ENCODE measurements around the gene DMAC1.

Gene DMAC1

DNA sequence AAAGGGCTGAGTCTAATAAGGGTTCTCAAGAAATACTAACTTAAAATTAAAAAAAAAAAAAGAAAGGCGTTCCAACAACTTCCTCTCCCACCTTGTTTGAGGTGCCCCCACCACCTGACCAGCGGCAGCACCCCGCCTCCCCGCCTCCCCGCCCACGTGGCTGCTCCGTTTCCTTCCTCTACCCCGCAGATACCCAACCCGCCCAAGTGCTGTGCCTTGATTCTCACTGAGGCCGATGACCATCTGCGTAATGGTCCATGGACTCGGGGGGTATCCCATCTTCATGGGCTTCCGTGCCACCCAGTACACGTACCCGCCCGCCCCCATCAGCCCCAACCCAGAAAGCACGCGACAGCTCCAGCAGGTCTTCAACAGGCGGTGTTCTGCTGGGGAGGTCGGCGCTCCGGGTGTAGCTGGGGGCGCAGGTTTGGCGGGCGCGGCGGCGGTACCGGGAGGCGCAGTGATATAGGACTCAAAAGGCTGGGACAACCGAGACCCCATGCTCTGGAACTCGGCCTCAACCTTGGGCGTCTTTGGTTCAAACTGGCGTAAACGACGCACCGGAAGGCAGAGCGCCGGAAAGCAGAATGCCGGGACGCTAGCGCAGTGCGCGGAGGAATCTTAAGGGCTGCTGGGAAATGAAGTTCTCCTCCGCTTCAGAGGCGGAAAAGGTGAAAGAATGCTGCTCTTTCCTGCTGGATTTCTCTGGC, at the start of gene DMAC1:
TSS of gene DMAC1 (minus strand) at position 545 of the 710 bp plus-strand sequence. CDS start at position 501, 44 bp downstream.
- no peak for DNase-seq (ENCODE audit: low read depth, low spot score)
- H3K27ac ChIP-seq = peak within 1 kb of the TSS; percentile 76

GRCh38 chr9:7849362-7849761, 49.8 kb upstream of the DMAC1 start:
- H3K27ac ChIP-seq = no peak overlapping the region
- no peak for DNase-seq (ENCODE audit: low read depth, low spot score)

DNA sequence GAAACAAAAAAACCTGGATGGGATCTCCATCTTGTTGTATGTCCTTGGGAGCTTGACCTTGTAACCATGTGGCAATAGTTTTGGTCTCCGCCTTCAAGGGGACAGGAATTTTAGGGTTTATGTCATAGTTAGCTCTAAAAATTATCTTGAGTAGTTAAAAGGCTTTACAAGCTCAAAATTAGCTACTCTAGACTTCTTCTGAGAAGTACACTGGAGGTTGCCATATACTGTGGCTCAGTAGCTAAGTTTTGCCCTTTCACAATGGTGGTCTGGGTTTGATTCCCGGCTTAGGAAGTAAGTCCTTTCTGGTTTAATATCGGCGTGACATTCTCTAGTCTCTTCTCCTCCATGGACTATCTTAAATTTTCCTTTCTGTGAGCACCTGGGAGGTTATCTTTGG, 48.9 kb upstream of the DMAC1 start:
- H3K27ac ChIP-seq = no peak overlapping the region
- DNase-seq (ENCODE audit: low read depth, low spot score) = no peak

DNA sequence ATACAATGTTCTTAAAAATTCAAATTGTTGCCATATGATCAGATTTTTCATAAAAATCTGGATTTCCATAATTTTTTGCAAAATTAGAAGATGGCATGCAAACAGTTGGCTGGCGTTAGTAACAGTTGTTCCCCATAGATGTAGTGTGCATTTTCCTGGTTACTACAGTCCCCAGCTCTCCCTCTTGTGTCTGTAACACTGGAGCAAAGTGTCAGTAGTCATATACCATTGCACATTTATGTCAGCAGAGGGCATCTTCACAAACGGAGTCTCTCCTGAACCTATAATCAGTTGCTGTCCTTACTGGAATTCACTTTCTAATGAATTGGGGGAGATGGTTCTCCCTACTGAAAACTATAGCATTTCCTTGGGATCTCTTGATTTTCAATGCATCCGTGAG, 44.7 kb upstream of the DMAC1 start:
- DNase-seq (ENCODE audit: low read depth, low spot score) = no peak
- no peak overlapping the region for H3K27ac ChIP-seq

GRCh38 chr9:7841831-7842230, 42.3 kb upstream of the DMAC1 start:
- H3K27ac ChIP-seq = no peak overlapping the region
- DNase-seq (ENCODE audit: low read depth, low spot score) = no peak

- H3K27ac ChIP-seq = no peak overlapping the region
- no peak for DNase-seq (ENCODE audit: low read depth, low spot score)
Observed at GRCh38 chr9:7834531-7834930, 35.0 kb upstream of the DMAC1 start.

DNA sequence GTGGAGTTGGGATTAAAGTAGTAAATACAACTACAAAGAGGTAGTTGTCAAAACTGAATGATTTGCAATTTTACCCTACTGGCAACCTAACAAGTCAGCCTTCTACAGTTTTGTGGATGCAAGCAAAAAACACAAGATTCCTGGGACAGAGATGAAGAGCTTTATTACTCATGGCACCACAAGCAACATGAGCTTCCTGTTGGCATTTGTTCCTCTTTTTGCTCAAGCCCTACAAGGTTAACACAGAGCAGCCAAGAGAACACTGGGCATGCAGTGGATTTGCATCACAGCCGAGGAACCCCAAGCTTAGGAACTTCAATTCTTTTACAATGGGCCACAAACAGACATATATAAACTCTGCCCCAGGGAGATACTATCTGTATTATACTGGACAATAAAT, 28.8 kb upstream of the DMAC1 start:
- H3K27ac ChIP-seq = no peak overlapping the region
- DNase-seq (ENCODE audit: low read depth, low spot score) = no peak

DNA sequence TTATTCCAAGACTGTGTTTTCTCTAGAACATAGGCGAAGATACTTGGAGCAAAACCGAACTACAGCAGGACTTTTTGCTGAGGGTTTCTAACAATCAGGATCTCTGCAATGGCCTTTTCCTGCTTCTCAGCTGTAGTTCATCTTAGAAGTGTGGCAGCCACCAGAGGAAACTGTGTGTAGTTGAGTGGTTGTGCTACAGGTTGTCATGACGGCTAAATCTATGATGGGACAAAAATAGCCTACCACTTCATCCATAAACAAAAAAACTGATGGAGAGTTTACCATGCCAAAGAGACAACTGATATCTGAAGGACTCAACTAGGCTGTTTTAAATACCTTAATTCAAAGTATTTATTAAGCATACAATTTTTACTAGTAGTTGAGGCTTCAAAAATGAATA, 28.2 kb upstream of the DMAC1 start:
- H3K27ac ChIP-seq = no peak overlapping the region
- no peak for DNase-seq (ENCODE audit: low read depth, low spot score)

GRCh38 chr9:7827056-7827455, 27.5 kb upstream of the DMAC1 start:
- no peak for DNase-seq (ENCODE audit: low read depth, low spot score)
- H3K27ac ChIP-seq = no peak overlapping the region

DNA sequence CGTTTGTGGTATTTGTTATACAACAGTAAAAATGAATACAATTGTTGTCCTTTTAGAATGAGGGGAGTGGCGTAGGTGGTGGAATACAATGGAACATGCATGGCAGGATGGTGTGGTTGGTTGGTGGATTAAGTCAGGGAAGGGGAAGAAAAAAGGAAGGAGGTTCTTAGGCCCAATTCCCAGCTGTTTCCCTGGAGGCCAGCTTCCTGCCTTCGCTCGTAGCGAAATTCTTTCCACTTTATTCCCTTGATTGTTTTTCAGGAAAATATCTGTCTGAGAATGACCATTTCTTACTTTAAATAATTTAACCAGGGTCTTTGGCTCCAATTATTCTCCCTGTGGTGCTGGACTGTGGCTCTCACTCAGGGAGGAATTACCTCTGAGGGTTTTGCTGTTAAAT, 24.1 kb upstream of the DMAC1 start:
- DNase-seq (ENCODE audit: low read depth, low spot score) = no peak
- no peak overlapping the region for H3K27ac ChIP-seq

DNA sequence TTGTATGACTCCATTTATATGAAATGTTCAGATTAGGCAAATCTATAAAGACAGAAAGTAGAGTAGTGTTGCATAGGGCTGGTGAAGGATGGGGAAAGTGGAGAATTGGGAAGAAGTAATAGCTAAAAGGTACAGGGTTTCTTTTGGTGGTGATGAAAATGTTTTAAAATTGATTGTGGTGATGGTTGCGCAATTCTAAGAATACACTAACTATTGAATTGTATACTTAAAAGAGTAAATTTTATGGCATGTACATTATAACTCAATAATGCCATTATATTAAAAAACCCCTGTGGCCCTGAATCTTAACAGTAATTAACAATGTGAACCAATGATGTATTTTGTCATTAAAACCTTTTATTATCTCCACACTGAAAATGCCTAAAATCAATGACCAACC, 20.4 kb upstream of the DMAC1 start:
- no peak overlapping the region for H3K27ac ChIP-seq
- DNase-seq (ENCODE audit: low read depth, low spot score) = no peak

GRCh38 chr9:7816021-7816420, 16.4 kb upstream of the DMAC1 start:
- DNase-seq (ENCODE audit: low read depth, low spot score) = no peak
- H3K27ac ChIP-seq = no peak overlapping the region

DNA sequence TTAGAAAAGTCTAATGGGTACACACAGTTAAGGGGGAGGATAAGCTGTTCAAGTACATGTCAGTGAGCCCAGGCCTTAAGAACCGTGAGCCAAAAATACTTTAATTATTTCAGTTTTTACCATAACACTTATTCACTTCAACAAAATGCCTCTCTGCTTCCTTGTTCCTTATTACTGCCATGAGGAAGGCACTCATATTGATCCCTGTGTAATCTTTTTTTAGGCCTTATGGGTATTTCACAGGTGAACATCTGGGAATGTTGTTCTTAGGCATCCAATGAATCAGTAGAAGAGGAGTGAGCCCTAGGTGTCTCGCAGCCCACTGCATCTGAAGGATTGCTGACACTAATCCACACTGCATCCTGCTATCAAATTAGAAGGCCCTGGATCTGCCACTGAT, 13.5 kb upstream of the DMAC1 start:
- no peak overlapping the region for H3K27ac ChIP-seq
- DNase-seq (ENCODE audit: low read depth, low spot score) = no peak

GRCh38 chr9:7811677-7812076, 12.1 kb upstream of the DMAC1 start:
- no peak for DNase-seq (ENCODE audit: low read depth, low spot score)
- no peak overlapping the region for H3K27ac ChIP-seq

DNA sequence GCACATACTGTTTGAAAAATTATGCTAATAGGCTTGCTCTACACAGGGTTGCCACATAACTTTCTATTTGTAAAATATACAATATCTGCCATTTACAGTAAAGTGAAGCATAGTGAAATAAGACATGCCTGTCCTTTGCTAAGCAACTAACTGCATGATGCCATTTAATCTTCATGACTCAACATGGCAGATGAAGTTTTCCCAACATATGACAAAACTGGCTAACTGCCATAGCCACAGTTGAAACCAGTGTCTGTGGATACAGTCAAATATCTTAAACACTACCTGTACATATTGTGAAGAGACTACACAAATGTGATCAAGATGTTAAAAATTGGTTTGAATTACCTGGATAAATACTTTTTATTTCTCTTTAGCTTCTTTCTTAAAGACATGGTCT, 3.1 kb upstream of the DMAC1 start:
- peak; percentile 65 for DNase-seq (ENCODE audit: low read depth, low spot score)
- no peak overlapping the region for H3K27ac ChIP-seq

GRCh38 chr9:7799944-7800285, 337 bp upstream of the DMAC1 start:
- peak overlapping the region; percentile 76 for H3K27ac ChIP-seq
- DNase-seq (ENCODE audit: low read depth, low spot score) = peak; percentile 45

- no peak overlapping the region for H3K27ac ChIP-seq
- DNase-seq (ENCODE audit: low read depth, low spot score) = no peak
Observed at GRCh38 chr9:7794196-7794595, 5.4 kb downstream of the DMAC1 start.

DNA sequence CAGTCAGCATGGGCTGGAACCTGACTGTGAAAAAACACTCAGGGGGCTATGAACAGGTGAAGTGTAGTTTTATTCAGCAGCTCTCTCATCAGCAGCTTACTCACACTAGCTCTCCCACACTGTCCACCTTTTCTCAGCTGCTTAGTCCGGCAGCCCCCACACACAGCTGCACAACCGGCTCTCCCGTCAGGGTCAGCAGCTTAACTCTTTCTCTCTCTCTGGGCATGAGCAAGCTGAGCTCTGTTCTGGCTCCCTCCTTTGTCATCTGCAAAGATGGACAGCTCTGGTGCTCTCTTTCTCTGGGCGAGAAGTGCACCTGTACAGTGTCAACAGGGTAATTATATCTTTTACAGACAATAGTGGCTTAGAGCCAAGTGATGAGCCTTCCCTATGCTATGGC, 8.2 kb downstream of the DMAC1 start:
- DNase-seq (ENCODE audit: low read depth, low spot score) = no peak
- no peak overlapping the region for H3K27ac ChIP-seq

DNA sequence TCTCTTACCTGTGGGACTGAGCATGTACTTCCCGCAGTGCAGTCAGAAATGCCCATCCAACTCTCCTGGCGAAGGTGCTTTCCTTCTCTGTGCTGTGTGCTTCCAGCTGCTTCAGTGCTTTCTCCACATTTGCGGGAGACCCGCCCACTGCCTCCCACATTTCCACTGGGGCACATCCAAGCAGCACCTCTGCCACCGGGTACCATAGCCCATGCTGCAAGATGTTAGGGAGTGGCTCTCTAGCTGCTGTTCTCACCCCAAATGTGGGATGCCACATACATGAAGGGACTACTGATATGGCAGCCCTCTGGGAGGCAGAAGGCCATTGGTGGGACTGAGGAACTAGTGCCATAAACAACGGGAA, 8.8 kb downstream of the DMAC1 start:
- no peak for DNase-seq (ENCODE audit: low read depth, low spot score)
- H3K27ac ChIP-seq = no peak overlapping the region

DNA sequence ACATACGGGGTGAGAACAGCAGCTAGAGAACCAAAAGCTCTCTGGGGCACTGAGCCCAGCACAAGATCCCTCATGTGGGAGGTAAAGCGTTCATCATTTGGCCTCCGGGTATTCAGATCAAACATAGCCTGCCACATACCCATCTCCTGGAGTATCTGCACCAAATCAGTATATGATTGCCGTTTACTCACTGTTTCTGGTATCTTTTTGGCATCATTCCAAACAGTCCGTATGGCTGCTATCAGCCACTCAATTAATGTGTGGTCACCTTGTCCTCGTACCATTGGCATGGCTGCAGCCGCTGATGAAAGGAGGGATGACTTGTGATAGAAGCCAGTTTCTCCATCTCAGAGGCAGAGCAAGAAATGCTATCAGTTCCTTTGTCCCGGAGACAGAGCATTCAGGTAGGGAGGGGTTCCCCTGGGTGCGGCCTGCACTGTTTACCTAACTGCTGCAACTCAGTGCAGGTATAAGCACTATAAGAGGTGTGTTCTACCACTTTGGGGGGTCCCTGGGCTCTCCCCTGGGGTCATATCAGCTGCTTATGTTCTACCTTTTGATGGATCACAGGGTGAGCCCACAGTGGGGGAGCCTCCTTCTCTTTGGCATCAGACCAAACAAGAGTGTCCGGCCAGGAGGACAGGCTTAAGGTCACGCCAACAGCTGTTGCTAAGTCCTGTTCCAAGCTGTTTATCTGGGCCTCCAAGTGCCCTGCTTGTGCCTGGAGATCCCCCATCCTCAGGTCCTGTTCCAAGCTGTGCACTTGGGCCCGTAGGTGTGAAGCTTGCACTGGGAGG, 9.4 kb downstream of the DMAC1 start:
- H3K27ac ChIP-seq = no peak overlapping the region
- no peak for DNase-seq (ENCODE audit: low read depth, low spot score)

- no peak for DNase-seq (ENCODE audit: low read depth, low spot score)
- H3K27ac ChIP-seq = no peak overlapping the region
Observed at GRCh38 chr9:7788772-7789171, 10.8 kb downstream of the DMAC1 start.

GRCh38 chr9:7785813-7786212, 13.8 kb downstream of the DMAC1 start:
- no peak overlapping the region for H3K27ac ChIP-seq
- DNase-seq (ENCODE audit: low read depth, low spot score) = no peak

Data from epithelial cell of prostate (primary cell).